ENCODE data around the gene TRIM56.
"Not testable (repeated sequence)": the region's sequence is repeated elsewhere in the genome, so short reads cannot be mapped to it uniquely, and the experiment has no call there.

Gene TRIM56

DNA sequence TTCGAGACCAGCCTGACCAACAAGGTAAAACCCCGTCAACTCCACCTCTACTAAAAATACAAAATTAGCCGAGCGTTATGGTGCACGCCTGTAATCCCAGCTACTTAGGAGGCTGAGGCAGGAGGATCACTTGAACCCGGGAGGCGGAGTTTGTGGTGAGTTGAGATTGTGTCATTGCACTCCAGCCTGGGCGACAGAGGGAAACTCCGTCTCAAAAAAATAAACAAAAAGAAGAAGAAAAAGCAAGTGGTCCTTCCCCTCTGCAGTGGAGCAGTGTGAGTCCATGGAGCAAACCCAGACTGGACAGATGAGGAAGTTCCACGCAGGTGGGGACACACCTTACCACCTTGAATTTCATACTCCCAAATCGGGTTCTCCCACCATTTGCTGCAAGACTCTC, 28.6 kb downstream of the TRIM56 start:
- DNase-seq (ENCODE audit: low spot score), result no peak

DNA sequence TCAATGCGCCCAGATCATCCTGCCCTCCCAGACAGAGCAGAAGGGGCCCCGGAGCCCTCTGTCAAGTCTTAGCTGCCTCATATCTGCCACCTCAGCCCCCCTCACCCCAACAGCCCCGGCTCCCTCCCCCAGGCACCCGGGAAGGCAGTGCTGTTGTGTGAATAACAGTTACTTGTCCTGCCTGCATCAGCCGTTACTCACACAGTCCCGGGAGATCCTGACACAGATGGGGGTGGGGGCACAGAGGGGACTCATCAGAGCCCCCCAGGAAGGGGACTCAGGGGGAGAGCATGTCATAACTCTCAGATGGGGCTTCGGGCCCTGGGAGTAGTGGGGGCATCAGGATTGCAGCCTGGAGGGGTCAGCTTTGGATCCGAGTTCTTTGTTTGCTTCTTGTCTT, 29.2 kb downstream of the TRIM56 start:
- DNase-seq (ENCODE audit: low spot score), result no peak

DNA sequence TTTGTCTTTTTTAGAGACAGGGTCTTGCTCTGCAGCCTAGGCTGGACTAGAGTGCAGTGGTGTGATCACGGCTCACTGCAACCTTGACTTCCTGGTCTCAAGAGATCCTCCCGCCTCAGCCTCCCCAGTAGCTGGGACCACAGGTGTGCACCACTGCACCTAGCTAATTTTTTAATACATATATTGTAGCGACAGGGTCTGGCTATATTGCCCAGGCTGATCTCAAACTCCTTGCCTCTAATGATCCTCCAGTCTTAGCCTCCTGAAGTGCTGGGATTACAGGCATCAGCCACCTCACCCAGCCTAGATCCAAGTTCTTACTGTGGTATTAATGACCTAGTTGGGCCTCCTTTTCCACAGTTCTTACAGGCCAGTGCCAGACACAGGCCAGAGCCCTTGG, 29.9 kb downstream of the TRIM56 start:
- DNase-seq (ENCODE audit: low spot score), result no peak

DNA sequence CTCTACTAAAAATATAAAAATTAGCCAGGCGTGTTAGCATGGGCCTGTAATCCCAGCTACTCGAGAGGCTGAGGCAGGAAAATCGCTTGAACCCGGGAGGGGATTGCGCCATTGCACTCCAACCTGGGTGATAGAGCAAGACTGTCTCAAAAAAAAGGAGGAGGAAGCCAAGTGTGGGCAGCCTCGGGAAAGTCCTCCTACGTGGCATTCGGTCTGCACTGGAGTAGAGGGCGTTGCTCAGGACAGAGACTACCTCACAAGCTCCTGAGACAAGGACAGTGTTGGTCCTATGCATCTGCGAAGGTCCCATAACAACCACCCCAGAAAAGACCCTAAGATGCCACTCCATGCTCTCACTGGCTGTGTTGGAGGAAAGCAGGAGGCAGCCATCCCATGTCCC, 31.6 kb downstream of the TRIM56 start:
- no peak for DNase-seq (ENCODE audit: low spot score)

DNA sequence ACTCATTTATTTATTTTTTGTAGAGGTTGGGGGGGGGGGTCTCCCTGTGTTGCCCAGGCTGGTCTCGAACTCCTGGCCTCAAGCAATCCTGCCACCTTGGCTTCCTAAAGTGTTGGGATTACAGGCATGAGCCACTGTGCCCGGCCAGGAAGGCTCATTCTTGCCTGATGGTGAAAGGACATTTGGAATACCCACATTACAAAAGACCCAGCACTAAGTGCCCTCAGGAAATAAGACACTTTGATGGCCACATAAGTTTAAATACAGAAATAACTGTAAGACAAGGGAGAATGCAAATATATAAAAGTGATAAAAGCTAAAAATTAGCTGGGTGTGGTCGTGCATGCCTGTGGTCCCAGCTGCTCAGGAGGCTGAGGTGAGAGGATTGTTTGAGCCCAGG, 33.6 kb downstream of the TRIM56 start:
- no peak for DNase-seq (ENCODE audit: low spot score)

DNA sequence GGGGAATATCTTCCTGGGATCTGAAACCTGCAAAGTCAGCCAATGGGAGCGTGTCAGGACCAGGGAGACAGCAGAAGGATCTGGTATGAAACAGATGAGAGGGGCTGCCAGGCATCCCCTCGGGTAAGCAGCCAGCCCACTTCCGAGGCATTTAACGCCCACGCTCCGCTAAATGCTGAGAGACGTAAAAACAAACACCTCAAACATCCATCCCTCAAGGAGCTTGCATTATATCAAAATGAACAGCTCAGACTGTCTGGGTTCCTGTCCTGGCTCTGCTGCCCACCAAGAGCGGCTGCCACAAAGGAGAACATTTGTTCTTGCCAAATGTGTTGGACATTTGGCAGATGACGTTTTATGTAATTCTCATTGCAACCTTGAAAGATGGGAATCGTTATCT, 34.6 kb downstream of the TRIM56 start:
- DNase-seq (ENCODE audit: low spot score), result no peak

DNA sequence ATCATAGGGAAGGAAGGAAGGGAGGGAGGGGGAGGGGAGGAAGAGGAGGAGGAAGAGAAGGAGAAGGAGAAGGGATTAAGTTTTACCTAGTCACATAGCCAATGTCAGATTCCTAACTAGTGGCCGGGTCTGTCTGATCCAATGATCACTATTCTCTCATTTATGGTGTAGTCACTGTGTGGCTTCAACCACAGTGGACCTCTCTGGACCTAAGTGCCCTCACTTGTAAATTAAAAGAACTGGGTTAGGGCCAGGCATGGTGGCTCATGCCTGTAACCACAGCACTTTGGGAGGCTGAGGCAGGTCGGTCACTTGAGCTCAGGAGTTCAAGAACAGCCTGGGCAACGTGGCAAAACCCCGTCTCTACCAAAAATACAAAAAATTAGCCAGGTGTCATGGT, 35.0 kb downstream of the TRIM56 start:
- no peak for DNase-seq (ENCODE audit: low spot score)

DNA sequence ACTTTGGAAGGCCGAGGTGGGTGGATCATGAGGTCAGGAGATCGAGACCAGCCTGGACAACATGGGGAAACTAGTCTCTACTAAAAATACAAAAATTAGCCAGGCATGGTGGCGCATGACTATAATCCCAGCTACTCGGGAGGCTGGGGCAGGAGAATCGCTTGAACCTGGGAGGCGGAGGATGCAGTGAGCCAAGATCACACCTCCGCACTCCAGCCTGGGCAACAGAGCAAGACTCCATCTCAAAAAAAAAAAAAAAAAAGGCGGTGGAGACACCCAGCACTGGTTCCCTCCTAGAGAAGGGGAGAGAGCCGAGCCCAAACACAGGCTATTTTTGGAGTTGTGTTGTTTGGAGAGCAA, 36.3 kb downstream of the TRIM56 start:
- DNase-seq (ENCODE audit: low spot score), result not testable (repeated sequence)

DNA sequence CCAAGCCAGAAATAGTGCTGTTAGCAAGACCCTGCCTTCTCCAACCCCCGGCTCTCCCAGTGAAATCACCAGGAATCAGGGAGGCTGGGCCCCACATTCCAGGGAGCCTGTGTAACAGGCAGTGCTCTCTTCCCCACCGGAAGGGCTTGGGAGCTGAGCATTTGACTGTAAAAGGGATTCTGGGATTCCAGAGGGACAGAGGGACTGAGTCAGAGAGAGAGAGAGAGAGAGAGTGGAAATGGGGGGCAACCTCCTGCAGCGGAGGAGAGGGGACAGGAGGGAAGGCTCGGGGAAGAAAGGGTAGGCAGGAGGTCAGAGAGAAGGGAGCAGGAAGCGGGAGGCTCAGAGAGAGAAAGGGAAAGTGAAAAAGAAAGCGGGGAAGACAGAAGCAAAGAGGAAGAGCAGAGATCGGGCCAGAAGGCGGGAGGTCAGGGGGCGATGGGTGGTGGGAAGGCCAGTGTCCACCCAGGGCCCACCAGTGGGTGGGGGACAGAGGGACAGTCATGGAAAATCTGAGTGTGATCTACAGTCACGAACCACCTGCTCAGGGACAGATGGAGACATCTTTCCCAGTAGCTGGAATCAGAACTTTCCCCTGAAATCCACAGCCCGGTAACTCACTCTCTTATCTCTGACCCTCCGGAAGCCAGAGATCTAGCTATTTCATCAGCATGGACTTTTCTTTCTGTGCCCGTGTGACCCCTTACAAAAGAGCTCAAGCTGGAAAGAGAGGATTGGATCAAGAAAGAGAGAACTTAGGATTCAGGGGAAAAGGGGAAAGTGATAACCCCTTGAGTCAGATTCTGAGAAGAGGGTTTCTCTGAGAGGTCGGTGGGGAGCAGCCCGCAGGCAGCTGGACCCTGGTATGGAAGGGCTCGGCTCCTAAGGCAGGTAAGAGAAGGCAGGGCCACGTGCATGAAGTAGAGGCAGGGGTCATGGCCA, 37.0 kb downstream of the TRIM56 start:
- DNase-seq (ENCODE audit: low spot score), result no peak

DNA sequence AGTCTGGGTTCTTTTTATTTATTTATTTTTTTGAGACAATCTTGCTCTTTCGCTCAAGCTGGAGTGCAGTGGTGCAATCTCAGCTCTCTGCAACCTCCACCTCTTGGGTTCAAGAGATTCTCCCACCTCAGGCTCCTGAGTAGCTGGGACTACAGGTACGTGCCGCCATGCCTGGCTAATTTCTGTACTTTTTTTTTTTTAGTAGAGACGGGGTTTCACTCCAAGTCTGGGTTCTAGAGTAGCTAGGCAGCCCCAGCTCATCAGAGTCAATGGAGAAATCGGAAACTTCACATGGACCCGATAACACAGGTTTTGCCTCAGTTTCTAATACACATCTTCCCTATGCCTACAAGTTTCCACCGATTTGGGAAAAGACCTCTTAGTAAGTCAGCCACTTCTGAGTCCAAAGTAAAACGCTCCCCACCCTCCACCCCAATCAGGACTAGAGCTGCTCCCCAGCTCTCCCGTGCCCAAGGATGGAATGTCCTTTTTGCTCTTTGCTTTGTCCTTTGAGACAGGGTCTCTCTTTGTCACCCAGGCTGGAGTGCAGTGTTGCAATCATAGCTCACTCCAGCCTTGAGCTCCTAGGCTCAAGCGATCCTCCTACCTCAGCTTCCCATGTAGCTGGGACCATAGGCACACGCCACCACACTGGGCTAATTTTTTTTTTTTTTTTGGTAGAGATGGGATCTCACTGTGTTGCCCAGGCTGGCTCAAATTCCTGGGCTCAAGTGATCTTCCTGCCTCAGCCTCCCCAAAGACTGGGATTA, 37.8 kb downstream of the TRIM56 start:
- DNase-seq (ENCODE audit: low spot score), result no peak

DNA sequence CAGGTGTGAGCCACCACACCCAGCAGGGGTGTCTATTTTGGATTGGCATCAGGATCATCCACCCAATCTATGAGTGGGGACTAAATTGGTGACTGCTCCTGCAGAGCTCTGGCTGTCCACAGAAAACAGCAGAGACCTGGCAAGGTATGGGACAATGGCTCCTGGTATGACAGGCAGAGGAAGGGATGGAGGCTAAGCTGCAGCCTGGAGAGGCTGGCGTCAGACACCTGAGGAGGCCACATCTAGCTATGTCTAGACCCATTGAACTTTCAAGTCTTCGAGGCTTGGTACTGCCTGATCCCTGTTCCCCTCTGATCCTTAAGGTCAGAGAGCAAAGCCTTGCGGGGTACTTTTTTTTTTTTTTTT, 38.4 kb downstream of the TRIM56 start:
- no peak for DNase-seq (ENCODE audit: low spot score)

DNA sequence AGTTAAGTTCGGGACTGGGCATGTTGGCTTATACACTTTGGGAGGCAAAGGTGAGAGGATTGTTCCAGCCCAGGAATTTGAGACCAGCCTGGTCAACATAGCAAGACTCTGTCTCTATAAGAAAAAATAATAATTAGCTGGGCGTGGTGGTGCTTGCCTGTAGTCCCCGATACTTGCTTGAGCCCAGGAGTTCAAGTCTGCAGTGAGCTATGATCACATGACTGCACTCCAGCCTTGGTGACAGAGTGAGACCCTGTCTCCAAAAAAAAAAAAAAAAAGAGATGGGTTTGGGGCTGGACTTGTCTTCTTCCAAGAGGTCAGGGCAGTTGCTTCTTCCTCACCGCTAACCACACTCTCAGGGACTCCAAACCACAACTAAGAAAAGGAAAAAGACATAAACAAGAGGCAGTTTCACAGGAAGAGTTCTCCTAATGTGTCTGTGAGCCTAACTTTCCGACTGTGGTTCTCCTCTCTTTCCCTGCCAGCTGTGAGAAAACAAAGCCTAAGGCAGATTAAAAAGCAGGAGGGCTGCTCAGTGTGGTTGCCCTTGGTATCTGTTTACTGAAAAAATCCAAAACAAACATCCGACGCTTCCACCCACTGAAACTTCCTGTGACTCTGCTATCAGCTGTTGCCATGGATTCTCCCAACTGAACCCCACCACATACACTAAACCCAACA, 39.2 kb downstream of the TRIM56 start:
- DNase-seq (ENCODE audit: low spot score), result no peak

DNA sequence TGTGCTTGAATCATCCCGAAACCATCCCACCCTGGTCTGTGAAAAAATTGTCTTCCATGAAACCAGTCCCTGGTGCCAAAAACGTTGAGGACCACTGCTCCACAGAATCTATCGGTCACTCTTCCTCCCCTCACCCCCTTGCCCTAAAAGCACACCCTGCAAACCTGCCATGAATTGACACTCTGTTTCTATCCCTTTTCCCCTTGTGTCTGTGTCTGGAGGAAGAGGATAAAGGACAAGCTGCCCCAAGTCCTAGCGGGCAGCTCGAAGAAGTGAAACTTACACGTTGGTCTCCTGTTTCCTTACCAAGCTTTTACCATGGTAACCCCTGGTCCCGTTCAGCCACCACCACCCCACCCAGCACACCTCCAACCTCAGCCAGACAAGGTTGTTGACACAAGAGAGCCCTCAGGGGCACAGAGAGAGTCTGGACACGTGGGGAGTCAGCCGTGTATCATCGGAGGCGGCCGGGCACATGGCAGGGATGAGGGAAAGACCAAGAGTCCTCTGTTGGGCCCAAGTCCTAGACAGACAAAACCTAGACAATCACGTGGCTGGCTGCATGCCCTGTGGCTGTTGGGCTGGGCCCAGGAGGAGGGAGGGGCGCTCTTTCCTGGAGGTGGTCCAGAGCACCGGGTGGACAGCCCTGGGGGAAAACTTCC, 40.8 kb downstream of the TRIM56 start:
- DNase-seq (ENCODE audit: low spot score), result no peak

DNA sequence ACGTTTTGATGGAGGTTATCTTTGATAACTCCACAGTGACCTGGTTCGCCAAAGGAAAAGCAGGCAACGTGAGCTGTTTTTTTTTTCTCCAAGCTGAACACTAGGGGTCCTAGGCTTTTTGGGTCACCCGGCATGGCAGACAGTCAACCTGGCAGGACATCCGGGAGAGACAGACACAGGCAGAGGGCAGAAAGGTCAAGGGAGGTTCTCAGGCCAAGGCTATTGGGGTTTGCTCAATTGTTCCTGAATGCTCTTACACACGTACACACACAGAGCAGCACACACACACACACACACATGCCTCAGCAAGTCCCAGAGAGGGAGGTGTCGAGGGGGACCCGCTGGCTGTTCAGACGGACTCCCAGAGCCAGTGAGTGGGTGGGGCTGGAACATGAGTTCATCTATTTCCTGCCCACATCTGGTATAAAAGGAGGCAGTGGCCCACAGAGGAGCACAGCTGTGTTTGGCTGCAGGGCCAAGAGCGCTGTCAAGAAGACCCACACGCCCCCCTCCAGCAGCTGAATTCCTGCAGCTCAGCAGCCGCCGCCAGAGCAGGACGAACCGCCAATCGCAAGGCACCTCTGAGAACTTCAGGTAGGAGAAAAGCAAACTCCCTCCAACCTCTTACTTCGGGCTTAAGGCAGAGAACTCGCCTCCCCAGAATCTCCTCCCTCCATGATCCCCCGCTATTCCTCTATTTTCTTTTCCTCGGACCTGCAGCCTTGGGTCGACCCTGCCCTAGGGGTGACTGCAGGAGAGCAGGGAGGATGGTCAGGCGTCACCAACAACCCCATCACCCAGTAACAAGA, 41.6 kb downstream of the TRIM56 start, which contains the start of gene SERPINE1:
Gene SERPINE1, plus strand, starts transcription at position 454 of the 809 bp plus-strand sequence. CDS start 1,290 bp downstream, outside the sequence.
- peak; percentile 71 for DNase-seq (ENCODE audit: low spot score)

DNA sequence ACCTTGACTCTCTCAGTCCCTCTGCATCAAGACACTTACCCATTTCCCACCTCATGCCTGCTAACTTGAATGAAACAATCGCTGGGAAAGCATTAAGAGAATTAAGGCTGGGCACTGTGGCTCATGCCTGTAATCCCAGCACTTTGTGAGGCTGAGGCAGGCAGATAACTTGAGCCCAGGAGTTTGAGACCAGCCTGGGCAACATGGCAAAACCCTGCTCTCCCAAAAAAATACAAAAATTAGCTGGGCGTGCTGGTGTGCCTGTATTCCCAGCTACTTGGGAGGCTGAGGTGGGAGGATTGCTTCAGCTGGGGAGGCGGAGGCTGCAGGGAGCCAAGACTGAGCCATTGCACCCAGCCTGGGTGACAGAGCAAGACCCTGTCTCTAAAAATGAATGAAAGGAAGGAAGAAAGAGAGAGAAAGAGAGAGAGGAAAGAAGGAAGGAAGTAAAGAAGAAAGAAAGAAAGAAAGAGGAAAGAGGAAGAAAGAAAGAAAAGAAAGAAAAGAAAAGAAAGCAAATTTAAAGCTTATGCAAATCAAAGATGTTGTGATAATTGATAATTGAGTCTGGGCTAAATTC, 42.3 kb downstream of the TRIM56 start:
- DNase-seq (ENCODE audit: low spot score), result no peak

DNA sequence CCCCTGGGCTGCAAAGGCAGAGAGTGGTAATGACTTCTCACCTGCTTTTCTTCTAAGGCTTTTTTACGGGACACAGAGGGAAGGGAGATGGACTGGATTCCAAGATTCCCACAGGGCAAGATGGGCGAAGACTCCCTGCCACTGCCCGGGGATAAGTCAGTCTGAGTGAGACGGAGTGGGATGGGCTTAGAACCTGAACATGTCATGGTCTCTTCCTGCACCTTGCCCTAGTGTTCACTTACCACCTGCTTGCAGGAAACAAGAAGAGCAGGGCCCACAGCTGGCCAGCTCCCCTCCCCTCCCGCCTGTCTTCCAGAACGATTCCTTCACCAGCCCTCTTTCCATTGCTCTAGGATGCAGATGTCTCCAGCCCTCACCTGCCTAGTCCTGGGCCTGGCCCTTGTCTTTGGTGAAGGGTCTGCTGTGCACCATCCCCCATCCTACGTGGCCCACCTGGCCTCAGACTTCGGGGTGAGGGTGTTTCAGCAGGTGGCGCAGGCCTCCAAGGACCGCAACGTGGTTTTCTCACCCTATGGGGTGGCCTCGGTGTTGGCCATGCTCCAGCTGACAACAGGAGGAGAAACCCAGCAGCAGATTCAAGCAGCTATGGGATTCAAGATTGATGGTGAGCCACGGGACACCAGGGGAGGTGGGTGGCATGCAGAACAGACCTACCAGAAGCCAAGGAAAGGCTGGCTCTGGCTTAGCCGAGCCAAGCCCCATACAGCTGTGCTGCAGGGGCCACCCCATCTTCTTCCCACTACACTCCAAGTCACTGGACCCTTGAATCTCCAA, 43.0 kb downstream of the TRIM56 start:
- no peak for DNase-seq (ENCODE audit: low spot score)

DNA sequence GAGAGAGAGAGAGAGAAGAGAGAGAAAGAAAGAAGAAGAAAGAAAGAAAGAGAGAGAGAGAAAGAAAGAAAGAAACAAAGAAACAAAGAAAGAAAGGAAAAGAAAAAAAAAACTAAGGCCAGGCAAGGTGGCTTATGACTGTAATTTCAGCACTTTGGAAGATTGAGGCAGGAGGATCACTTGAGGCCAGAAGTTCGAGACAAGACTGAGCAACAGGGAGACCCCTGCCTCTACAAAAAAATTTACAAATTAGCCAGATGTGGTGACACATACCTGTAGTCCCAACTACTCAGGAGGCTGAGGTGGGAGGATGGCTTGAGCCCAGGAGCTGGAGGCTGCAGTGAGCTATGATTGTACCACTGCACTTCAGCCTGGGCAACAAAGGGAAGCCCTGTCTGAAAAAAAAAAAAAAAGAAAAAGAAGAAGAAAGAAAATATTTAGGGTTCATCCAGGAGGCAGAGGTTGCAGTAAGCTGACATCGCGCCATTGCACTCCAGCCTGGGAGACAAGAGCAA, 44.4 kb downstream of the TRIM56 start:
- DNase-seq (ENCODE audit: low spot score), result no peak

DNA sequence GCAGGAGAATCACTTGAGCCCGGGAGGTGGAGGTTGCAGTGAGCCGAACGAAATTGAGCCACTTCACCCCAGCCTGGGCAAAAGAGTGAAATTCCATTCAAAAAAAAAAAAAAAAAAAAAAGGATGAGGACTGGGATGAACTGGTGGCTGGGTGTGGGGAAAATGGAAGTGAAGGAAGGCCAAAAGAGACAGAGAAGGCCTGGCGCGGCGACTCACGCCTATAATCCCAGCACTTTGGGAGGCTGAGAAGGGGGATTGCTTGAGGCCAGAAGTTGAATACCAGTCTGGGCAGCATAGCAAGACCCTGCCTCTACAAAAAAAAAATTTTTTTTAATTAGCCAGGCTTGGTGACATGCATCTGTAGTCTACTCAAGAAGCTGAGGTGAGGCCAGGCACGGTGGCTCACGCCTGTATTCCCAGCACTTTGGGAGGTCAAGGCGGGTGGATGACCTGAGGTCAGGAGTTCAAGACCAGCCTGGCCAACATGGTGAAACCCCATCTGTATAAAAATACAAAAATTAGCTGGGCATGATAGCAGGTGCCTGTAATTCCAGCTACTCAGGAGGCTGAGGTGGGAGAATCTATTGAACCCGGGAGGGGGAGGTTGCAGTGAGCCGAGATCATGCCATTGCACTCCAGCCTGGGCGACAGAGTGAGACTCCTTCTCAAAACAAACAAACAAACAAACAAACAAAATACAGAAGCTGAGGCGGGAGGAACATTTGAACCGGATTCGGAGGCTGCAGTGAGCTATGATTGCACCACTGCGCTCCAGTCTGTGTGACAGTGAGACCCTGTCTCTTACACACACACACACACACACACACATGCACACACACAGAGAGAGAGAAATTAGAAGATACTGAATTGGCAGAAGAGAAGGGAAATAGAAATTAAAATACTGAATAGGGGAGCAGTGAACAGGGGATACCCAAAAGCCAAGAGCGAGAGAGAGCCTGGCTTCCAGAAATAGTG, 47.6 kb downstream of the TRIM56 start:
- not testable (repeated sequence) for DNase-seq (ENCODE audit: low spot score)

Measured in ecto neural progenitor cell (in vitro differentiated cells).